HG02840 (cell line): Measurements from ENCODE around the gene CACNA1E.

Experiments
- ATAC-seq: cut with Tn5 transposase; IDR thresholded peaks from one replicate; pipeline ENCODE4 v1.9.1; 2021; ENCODE audit warnings: mild to moderate bottlenecking, moderate library complexity, moderate number of reproducible peaks; ENCODE audit not compliant: unreplicated experiment, low FRiP score

CACNA1E gene

DNA sequence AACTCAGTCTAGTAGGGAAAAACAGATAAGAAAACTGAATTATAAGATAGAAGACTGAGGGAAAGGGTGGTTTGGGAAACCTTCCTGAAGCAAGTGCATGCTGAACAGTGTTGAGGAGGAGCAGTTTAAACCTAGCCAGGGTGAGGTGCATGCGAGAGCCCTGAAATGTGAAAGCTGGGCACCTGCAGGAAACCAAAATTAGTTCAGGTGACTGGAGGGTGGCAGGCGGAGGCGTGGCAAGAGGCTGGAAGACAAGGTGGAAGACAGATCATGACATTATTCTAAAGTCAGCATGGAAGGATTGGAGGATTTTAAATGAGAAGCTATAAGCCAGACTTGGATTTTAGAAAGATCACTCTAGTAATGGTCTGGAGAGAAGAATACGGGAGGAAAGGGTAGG is 75.1 kb downstream of the CACNA1E start:
- ATAC-seq, result no peak

DNA sequence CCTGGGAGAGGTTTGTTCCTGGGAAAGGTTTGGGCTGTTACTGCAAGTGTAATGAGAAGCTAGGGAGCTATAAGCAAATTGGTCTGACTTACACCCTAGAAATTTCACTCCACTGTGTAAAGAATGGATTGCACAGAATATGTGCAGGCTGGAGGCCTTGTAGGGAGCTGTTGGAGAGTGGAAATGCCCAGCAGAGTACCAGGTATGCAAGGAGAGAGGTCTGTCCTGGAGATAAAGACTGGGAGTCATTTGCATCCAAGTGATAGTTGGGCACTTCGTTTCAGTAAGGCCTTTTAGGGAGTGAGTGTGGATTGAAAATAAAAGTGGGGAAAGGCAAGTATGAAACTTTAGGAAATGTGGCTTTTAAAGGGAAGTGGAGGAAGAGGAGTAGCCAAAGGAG is 75.8 kb downstream of the CACNA1E start:
- no peak for ATAC-seq

DNA sequence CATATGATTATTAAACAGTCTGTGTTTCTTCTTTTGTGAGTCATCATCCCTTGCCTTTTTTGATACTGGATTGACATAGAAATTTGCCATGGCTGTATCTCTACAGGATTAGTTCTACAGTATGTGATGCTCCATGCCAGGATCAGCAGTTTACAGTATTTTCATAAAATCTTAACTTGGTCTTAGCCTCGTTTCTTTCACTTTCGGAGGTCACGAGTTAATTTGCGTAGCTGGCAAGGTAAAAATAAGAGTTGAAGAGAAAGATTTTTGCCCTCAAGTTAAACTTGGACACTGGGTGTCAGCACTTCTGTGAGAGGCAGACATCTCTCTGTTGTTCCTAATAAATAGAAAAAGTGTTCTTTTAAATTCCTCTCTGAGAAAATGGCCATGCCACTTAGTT is 79.1 kb downstream of the CACNA1E start:
- no peak for ATAC-seq

DNA sequence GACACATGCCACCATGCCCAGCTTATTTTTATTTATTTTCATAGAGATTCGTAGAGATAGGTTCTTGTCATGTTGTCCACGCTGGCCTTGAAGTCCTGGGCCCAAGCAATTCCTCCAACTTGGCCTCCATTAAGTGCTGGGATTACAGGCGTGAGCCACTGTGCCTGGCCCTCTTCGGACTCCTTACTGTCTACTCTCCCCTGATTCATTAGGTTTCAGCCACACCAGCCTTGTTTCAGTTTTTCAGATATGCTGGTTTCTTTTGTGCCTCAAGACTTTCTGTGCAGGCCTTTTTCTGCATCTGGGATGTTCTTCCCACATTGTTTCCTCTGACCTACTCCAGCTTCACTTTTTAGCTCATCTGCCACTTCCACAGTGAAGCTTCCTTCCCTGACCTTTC is 85.4 kb downstream of the CACNA1E start:
- ATAC-seq, result no peak

DNA sequence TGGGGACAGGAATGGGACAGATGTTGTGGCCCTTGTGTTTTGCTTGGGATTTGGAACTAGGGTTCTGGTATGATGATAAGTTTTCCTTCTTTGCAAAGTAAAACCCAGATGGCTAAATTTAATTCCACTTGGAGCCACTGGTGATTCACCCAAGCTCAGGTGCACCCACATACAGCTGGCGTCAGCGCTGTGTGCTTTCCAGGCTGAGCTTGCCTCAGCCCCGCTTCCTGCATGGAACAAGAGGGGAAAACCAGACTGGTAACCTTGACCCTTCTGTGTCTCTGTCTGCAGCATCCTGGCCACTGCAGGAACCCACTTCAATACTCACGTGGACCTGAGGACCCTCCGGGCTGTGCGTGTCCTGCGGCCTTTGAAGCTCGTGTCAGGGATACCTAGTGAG is 94.2 kb downstream of the CACNA1E start:
- no peak for ATAC-seq

DNA sequence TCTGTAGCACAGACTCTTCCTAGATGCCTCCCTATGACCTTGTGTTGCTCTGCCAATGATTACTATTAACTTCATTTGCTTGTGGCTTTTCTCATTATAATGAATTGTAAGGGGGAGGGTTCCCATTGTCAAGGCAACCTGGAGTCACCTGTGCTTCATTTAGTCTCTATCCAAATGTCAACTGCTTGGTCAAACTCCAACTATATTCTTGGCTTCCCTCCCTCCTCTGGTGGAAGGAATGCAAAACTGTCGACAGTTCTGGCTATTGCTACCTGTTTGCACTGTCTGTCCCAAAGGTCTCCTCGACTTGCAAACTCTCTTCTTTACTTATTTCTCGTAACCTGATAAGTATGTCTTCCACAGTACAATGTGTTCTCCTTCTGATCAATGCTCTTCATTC is 100.3 kb downstream of the CACNA1E start:
- ATAC-seq, result no peak

DNA sequence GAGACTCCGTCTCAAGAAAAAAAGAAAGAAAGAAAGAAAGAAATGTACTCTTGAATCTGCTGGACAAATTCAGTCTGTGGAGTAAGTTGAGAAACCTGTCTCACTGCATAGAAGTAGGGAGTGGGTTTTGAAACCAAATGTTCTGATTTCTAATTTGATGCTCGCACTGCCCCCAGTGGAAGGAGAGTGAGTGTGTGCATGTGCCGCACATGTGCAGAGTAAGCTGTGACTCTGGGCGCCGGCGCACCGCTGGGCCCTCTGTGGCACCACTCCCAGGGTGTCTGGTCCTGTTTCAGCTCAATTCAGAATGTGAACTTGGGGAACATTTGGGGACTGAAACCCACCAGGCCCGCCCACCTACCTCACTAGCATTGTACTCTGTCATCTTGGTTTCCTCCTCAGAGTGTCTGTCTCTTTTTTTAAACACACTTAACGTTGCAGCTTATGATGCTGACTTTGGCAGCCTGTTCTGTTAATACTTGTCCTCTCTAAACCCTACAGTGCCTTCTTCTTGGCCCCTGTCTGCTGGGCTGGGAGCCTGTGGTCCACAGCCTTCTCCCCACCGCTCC is 104.6 kb downstream of the CACNA1E start:
- no peak for ATAC-seq

DNA sequence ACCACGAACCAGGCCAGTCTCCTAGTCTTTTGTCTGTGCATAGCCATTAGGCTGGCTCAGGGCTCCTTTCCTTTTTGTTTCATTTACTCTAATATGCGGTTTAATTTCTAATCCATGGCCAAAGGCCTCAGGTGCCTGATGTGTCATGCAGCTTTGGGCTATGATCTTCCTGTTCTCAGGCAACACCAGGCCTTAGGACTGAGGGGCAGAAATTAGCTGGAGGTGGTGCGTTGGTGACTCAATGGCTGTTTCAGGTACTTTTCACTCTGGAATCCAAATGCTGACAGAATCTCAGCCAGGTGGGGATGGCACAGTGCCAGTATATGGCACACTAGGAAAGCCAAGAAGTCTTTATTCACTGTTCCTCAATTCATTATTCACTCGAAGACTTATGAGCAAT is 105.3 kb downstream of the CACNA1E start:
- ATAC-seq, result no peak

DNA sequence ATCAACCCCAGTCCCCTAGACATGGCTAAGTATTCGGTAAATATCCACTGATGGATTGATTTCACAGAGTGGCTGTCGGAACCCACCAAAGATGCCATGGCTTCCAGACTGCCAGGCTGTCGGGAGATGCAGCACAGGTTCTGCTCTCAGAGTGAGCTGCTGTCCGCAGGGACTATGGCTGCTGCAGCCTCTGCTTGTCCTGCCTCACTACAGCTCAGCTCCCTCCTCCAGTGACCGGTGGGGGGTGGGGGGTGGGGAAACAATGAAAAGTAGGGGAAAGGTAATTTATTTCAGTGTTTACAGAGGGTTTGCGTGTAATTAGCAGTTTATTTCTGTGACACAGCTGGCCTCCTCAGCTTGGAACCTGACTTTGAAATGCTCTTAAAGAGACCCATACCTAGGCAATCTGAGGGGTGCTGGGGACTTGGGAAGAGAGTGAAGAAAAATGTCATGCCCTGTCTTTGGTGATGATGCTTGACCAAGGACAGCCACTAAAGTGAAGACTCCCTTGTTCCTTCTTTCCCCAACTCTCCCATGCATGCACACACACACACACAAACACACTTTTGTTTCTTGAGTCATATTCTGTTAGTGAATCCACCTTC is 109.0 kb downstream of the CACNA1E start:
- no peak for ATAC-seq

DNA sequence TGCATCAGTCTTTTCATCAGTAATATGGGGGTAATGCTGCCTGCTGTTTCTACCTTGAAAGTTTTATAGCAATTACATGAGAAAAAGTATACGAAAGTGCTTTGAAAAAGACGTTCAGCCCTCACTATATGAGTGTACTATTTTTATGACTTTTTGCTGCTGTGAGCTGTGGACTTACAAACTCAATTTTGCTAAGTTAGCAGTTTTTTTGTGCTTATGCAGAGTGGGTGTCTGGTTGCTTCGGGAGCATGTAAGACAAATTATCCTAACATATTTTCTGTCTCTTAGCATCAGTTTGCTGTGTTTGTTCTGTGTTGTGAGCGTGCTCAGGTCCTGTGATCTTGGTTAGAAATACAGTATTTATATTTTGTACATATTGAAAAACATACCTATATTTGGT is 109.7 kb downstream of the CACNA1E start:
- ATAC-seq, result no peak

DNA sequence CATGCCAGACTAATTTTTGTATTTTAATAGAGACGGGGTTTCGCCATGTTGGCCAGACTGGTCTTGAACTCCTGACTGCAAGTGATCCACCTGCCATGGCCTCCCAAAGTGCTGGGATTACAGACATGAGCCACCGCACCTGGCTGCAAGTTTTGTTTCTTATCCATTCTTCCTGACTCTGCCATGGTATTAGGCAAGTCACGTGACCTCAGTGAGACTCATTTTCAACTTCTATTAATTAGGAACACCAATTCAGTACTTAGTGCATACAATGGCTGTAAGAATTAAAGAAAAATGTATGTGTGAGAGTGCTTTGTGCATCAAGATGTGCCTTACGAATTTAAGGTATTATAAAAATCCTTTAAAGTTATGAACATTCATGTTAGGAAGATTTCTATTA is 111.2 kb downstream of the CACNA1E start:
- no peak for ATAC-seq

DNA sequence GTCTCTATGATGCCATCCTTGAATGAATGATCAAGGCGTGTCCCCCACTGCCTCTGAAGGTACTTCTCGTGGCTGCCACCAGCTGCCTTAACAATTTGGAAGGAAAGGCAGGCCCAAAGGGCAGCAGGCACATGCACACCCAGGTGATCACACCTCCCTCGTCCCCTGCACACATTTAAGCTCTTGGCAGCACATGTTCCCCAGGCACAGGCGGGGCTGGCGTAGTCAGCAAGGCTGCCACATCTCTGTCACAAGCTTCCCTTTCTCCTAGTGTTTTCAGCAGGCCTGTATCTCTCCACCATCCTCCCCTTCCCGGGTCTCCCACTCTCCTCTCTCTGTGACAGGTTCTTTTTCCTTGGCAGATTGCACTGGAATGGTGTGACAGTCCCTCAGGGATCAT is 111.9 kb downstream of the CACNA1E start:
- ATAC-seq, result no peak

DNA sequence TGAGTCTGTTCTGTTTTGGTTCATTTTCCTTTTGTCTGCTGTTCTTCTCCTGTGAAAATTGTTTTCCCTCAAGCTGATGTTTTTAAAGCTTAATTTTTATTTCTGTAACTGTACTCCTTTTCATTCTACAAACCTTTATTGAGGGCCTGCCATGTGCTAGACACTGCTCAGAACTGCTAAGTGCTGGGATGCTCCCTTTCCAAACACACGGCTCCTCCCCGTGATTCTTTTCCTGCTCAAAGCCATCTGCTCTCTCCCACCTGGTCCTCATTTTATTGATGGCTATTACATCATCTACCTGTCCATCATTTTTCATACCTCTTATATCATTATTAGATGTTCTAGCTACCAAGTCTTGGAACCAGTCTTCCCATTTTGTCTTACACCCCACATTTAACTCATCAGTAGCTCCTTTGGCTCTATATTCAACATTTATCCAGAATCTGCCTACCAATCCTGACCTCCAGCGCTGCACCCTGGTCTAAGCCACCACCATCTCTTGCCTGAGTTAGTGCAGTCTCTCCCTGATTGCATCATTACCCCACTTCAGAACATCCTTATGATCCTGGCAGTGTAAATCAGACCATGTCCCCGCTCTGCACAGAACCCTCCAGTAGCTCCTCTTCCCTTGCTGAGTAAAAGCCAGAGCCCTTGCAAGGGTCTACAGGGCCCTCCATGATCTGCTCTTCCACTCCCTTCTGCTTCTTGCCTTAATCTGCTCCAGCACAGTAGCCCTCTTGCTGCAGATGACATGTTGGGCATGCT is 118.1 kb downstream of the CACNA1E start:
- no peak for ATAC-seq

DNA sequence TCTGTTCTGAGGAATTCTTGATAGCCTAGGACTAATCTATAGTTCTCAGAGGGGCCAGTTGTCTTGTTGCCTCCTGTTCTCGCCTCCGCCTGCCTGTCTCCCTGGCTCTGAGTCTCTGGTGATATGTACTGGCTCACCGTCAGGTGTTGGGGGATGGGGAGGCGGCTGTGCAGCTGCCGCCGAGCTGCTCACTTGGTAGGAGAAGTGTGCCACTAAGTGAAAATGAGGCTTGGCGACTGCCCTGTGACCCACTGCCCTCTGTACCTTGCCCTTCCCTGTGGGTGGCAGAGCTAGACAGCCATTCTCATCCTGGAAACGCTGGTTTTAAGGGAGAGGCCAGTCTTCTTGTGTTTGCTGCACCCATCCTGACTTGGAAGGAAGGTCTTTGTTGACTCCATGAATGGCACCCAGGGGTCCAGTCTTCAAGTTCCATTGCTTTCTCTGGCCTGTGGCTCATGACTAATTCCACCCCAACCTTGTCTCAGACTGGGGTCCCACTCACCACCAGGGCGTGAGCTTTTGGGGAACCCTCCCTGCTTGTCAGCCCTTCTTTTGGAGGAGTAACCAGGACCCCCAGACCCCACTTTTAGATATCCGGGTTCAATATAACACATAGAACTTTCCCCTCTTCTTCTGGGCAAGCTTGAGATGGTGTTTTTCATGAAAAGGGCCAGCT is 120.6 kb downstream of the CACNA1E start:
- ATAC-seq, result no peak

DNA sequence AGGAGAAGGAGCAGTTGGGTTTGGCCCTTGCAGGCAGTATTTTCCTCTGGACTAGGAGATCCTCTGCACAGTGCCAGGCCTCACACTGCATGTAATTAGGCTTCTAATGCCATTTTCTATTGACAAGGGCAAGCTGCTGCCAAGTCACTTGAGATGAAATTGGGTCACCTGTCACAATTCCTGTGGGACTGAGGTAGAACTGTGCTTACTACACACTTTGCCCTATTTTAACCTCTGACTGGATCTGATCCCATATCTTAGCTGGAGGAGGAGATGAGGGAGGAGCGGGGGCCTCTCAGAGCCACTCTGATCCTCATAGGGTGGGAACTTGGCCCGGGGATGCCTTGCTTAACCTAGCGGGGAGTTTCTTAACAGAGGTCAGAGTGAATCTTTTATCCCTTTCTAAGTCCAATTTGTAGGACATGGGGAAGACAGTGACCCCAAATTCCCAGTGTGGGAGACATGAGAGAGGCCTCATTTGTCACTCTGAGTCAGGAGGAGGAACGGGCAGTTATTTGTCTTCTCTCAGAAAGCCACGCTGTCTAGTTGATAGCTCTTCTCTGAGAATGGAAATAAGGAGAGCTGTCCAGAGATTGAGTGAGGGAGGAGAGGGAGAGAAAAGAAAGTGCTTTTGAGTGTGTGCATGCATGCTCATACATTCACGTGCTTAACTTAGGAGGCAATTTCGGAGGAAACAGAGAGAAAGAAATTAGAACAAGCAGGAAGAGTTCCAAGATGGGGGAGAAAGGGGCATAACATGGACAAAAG is 121.3 kb downstream of the CACNA1E start:
- no peak for ATAC-seq

DNA sequence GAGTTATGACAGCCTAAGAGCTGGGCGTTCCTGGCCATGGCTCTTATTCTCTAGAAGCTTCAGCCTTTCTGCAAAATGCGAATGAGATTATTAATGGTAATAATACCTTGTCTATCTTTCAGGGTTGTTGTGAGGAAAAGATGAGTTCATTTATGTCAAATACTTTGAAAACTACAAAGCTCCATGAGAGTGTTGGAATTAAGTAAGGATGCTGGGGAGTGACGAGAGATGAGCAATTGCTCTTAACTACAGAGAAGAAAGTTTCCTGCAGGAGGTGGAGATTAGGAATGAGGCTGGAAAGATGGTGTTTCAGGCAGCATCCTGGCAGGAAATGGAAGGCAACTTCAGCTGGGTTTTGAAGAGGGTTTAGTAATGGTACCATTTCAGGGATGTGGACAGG is 124.2 kb downstream of the CACNA1E start:
- ATAC-seq, result no peak

DNA sequence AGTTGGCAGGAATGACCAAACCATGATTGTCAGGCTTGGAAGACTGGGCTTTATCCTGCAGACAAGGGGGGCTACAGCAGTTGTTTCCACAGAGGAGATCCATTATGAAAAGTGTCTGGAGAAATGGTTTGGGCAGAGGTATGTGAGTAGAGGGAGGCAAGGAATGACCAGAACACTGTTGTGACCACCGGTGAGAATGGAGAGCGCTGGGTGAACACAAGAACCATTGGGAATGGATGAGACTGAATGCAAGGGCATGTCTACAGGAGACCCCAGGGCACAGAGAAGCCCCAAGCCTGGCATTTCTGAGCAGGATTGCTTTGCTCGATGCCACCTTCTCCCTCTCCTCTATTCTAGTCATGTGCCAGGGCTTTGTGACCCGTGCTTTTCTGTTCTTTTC is 125.1 kb downstream of the CACNA1E start:
- ATAC-seq, result no peak

DNA sequence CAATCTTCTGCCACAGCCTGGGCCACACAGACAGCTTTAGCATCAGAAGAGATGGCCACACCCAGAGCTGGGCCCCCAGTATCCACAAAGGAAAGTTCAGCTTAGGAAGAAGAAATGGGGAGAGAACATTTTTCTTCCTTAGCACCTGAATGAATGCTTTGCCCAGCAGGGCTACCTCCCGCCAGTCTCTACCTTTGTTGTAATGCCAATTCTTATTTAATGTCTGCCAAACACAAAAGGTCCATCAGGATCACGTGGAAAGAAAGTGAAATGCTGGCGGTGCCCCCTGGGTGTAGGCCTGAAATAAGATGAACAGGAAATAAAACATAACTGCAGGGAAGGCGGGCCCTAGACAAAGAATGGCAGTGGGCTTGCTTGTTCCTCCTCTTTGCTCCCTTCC is 125.6 kb downstream of the CACNA1E start:
- ATAC-seq, result no peak

DNA sequence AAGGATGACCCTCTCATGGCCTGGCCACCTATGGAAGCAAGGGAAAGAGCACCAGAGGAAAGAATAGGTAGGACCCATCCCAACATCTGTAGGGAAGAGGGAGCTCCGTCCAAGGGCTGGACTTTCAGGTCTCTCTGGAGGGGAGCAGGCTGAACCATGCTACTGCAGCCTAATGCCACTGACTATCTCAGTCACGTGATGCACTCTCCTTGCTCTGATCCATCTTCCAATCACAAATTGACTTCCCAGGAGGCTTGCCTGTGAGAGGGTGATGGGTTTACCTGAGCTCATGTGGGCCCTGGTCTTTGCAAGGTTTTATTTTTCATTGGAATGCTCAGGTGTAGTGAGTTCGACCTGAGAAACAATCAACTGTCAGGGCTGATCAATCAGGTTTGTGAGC is 128.8 kb downstream of the CACNA1E start:
- no peak for ATAC-seq

DNA sequence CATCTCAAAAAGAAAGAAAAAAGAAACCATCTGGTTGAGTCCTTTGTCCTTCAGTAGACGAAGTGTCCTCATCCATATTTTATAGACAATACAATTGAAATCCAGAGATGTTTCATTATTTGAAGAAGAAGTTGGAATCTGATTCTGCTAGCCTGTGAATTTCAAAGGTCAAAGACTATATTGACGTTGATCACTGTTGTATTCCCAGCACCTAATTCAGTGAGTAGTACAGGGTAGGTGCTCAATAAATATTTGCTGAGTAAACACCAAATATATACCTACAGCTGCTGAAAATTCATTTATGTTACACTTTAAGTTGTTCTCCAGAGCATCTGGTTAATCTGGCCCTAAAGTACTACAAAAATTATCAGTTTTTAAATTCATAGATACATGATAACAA is 135.2 kb downstream of the CACNA1E start:
- no peak for ATAC-seq

DNA sequence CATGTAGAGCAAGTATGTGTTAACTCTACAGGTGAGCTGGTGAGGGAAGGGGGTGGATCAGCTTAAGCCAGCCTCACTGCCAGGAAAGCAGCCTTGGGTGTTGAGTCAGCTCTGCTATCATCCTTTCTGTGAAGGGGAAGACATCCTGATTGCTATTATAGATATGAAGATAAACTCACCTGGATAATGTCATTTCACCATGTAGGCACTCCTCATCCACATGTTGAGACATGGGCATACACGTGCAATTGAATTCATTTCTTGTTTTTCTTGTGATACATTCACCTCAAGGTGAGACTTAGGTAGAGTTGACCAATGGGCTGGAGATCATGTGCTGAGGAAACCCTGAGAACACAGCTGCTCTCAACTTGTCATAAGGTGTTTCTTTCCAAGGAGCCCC is 136.9 kb downstream of the CACNA1E start:
- no peak for ATAC-seq
